ENCODE data around the gene MMP11.
"Not testable (repeated sequence)": the region's sequence is repeated elsewhere in the genome, so short reads cannot be mapped to it uniquely, and the experiment has no call there.

MMP11 gene, protein sequence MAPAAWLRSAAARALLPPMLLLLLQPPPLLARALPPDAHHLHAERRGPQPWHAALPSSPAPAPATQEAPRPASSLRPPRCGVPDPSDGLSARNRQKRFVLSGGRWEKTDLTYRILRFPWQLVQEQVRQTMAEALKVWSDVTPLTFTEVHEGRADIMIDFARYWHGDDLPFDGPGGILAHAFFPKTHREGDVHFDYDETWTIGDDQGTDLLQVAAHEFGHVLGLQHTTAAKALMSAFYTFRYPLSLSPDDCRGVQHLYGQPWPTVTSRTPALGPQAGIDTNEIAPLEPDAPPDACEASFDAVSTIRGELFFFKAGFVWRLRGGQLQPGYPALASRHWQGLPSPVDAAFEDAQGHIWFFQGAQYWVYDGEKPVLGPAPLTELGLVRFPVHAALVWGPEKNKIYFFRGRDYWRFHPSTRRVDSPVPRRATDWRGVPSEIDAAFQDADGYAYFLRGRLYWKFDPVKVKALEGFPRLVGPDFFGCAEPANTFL

GRCh38 chr22:23772649-23773473 is at the start of gene MMP11:
MMP11 (plus strand) TSS chr22:23772849; CDS start chr22:23772871, 22 bp downstream.
- no peak for FAIRE-seq

DNA sequence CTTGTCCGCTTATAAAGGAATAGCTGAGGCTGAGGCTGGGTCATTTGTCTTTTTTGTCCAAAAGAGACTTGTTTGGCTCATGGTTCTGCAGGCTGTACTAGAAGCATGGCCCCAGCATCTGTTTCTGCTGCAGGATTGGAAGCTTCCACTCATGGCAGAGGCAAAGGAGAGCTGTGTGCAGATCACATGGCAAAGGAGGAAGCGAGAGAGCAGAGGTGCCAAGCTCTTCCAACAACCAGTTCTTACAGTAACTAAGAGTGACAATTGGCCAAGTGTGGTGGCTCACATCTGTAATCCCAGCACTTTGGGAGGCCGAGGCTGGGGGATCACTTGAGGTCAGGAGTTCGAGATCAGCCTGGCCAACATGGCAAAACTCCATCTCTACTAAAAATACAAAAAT is 44.5 kb upstream of the MMP11 start:
- not testable (repeated sequence) for FAIRE-seq

- no peak for FAIRE-seq
Observed at GRCh38 chr22:23737696-23738095, 35.0 kb upstream of the MMP11 start.

GRCh38 chr22:23742505-23743264 is 30.0 kb upstream of the MMP11 start:
- no peak for FAIRE-seq

GRCh38 chr22:23743303-23743705 is 29.3 kb upstream of the MMP11 start:
- FAIRE-seq: no peak

DNA sequence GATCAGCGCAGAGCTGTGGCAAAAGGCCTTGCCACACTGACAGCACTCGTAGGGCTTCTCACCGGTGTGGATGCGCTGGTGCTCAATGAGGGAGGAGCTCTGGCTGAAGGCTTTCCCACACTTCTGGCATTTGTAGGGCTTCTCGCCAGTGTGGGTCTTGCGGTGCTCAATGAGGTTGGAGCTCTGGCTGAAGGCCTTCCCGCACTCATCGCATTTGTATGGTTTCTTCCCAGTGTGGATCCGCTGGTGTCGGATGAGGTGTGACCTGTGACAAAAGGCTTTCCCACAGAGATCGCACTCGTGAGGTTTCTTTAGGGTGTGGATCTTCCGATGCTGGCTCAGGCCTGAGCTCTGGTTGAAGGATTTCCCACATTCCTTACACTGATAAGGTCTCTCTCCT is 28.6 kb upstream of the MMP11 start:
- no peak for FAIRE-seq

- no peak for FAIRE-seq
Observed at GRCh38 chr22:23744485-23744884, 28.2 kb upstream of the MMP11 start.

DNA sequence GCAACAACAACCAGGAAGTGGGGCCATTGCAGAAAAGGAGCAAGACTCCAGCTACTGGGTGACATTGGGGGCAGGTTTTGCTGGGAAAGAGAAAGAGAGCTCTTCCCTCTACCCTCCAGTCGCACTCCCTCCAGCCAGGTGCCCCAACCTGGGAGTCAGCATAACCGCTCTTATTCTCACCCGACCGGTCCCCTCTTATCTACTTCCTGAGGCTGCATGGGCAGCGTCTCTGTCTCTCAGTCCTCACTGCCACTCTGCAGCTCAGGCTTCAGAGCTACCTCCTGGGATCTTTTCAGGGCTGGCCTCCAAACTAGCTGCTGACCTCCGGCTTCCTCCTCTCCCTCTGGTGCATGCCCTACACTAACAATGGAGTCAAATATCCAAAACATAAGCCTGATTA is 26.9 kb upstream of the MMP11 start:
- no peak for FAIRE-seq

DNA sequence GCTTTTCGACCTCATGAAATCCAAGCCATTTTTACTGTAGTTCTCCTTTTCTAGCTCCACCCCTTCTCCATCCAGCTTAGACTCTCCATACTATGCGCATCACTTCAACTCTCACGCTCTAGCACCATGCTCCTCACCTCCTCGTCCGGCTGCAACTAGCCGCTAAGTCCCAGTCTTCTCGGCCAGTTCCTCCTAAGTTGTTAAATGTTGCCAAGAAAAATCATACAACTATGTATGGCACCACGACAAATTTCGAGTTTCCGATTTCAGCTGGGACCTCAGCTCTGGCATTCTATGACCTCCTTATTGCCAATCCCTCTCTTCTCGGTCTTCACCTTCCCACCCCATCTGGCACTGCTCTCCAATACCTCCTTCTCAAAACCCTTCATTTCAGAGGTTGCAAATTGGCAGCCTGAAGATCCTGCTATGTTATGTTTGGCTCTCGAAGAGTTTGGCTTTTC is 22.8 kb upstream of the MMP11 start:
- no peak for FAIRE-seq

GRCh38 chr22:23750367-23750713 is 22.3 kb upstream of the MMP11 start:
- no peak for FAIRE-seq

GRCh38 chr22:23750714-23751440 is 21.8 kb upstream of the MMP11 start, which contains the start of gene ZNF70:
ZNF70 (minus strand) TSS chr22:23751112; CDS start chr22:23745140, 5,972 bp downstream.
- FAIRE-seq: no peak

DNA sequence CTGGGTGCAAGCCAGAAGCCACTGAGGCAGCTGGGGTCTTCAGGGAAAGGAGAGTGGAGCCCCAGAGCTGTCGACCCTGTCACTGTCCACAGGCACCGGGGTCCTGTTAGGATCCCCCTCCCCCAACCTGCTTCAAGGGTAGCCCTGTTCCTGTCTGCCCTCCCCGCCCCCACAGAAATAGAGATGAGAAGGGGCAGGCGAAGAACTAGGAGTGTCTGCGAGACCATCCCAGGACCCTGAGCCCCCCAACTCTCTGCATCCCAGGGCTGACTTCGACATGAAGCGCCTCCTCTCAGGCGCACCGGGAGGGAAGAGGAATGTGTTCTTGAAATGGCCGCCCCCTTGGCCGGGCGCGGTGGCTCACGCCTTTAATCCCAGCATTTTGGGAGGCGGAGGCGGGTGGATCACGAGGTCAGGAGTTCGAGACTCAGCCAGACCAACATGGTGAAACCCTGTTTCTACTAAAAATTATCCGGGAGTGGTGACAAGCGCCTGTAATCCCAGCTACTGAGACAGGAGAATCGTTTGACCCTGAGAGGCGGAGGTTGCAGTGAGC is 21.1 kb upstream of the MMP11 start:
- no peak for FAIRE-seq

DNA sequence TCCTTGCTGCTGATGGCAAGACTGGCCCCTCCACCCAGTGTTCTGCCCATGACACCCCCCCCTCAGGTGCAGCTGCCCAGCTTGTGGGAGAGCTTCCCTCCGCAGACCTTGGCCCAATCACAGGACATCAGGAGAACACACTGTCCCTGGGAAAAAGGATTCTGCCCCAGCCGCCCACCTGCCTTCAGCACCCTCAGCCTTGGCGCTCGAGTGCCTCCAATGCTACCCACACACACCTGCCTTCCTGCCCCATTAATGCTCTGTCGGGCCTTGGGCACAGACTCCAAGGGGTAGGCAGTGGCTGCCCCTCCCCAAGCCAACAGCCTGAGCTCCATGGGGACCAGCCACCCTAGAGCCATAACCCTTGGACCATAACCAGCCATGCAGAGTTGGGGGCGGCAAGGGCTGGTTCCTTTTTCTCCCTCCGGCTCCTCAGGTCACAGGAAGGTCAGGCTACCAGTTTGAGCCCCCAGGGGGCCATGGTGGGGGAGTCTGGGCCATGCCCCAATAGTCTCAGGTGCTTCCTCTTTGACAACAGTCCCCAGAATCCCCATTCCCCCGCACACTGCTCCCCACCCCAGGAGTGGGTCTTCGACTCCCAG is 20.5 kb upstream of the MMP11 start:
- FAIRE-seq: no peak

DNA sequence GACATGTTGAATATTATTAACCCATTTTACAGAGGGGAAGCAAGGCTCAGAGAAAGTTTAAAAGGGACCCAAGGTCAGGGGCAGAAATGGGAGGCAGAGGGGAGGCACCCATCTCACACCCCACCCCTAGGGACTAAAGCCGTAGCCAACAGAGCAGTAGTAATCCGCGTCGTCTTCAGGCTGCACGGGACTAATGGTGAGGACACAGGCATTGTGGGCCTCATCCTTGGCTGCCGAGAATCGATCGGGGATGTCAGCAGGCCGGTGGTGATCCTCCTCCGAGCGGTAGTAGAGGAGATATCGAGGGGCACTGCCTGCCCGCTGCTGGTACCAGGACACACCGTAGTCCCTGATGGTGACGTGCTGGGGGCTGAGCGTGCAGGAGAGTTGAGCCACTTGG is 19.9 kb upstream of the MMP11 start:
- no peak for FAIRE-seq

- no peak for FAIRE-seq
Observed at GRCh38 chr22:23753385-23753784, 19.3 kb upstream of the MMP11 start.

DNA sequence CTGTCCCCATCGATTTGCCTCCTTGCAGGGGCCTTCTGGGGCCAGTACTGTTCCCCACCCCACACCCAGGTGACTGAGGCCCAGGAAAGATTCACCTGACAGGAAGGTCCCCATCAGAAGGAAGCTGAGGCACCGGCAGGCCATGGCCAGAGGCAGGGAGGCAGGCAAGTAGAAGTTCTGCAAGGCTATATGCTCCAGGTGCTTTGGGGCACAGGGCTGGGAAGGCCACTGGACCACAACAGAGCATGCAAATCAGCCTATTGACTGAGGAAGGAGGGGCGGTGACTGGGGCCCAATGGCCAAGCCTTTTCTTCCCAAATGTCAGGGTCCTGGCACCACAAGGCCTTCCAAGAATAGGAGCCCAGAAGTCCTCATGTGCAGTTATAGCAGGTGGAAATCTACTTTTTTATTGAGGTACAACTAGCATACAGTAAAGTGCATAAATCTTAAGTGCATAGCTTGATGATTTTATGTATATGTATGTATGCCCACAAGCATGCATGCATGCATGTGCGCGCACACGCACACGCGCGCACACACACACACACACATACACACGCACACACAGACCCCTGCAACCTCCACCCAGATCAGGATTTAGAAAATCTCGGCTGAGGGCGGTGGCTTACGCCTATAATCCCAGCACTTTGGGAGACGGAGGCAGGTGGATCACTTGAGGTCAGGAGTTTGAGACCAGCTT is 18.3 kb upstream of the MMP11 start, which contains the start of gene VPREB3:
VPREB3 (minus strand) TSS at position 206 of the 700 bp plus-strand sequence; CDS start at position 144, 62 bp downstream.
- no peak for FAIRE-seq

- FAIRE-seq: no peak
Observed at GRCh38 chr22:23754980-23755636, 17.5 kb upstream of the MMP11 start.

DNA sequence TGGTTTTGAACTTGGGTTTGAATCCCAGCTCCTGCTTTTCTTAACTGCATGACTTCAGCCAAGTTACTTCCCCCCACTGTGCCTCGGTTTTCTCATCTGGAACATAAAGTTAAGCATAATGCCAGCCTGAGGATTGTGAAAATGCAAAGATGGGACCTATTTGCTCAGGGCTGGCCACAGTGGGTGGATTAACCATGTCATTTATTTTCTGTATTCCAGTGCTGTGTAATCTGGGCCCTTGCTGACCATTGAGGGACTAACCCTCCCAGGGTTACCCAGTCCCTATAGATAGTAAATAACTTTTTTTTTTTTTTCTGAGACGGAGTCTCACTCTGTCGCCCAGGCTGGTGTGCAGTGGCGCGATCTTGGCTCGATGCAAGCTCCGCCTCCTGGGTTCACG is 16.9 kb upstream of the MMP11 start:
- FAIRE-seq: no peak

DNA sequence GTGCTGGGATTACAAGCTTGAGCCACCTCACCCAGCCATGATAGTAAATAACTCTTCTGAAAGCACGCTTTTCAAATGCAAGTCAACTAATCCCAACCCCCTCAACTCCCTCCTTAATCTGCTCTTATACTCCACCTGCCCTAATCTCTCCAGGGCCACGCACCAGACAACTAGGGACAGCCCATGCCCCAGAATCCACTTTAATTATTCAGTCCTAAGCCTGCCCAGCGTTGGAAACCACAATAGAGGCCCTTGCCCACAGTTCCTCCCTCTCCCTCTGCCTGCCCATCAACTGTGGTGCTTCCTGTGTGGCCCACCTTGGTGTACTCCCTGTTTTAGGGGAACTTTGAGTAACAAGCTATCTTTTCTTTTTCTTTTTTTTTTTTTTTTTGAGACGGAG is 15.8 kb upstream of the MMP11 start:
- no peak for FAIRE-seq

DNA sequence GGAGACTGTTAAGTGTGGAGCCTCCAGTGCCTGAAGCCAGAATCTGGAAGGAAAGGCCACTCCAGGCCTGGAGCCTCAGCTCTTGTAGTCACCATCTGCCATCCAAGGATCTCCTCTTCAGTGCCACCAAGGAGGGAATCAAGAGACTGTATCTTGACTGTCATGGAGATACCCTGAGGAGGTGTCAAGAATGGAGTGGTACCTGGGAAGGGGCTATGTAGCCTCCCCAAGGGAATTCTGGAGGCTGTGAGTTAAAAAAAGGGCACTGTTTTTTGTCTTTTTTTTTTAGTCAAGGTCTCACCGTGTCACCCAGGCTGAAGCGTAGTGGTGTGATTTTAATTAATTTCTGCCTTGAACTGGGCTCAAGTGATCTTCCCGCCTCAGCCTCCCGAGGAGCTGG is 13.1 kb upstream of the MMP11 start:
- FAIRE-seq: no peak
